HEK293 (cell line): ENCODE data around the gene SPINK4.

Source experiments
- EGR2 ChIP-seq: fragments of 450-650 bp; formaldehyde crosslinking; IDR thresholded peaks from 2 replicates; pipeline ENCODE4 v1.5.1; 2016; ENCODE audit warnings: low read depth, missing biosample characterization, missing genetic modification characterization
- GLIS1 ChIP-seq: fragments of 450-650 bp; formaldehyde crosslinking; IDR thresholded peaks from 2 replicates; pipeline ENCODE4 v1.5.1; 2016; ENCODE audit warnings: missing biosample characterization, missing genetic modification characterization
- KLF1 ChIP-seq: fragments of 450-650 bp; formaldehyde crosslinking; IDR thresholded peaks from 2 replicates; pipeline ENCODE4 v1.5.1; 2016; ENCODE audit warnings: missing biosample characterization, missing genetic modification characterization
- KLF8 ChIP-seq: fragments of 450-650 bp; formaldehyde crosslinking; IDR thresholded peaks from 2 replicates; pipeline ENCODE4 v1.5.1; 2016; ENCODE audit warnings: missing biosample characterization, missing genetic modification characterization
- MYNN ChIP-seq: fragments of 450-650 bp; formaldehyde crosslinking; IDR thresholded peaks from 2 replicates; pipeline ENCODE4 v1.5.1; 2016; ENCODE audit warnings: missing biosample characterization, missing genetic modification characterization, borderline replicate concordance
- OSR2 ChIP-seq: fragments of 450-650 bp; formaldehyde crosslinking; IDR thresholded peaks from 2 replicates; pipeline ENCODE4 v1.5.1; 2016; ENCODE audit warnings: missing biosample characterization, missing genetic modification characterization
- TCF7L2 ChIP-seq: IDR thresholded peaks from 2 replicates; pipeline ENCODE4 v1.6.1; 2011; ENCODE audit warnings: low read depth, mild to moderate bottlenecking, inconsistent platforms, low read length, moderate library complexity, borderline replicate concordance
- YY1 ChIP-seq: fragments of 450-650 bp; formaldehyde crosslinking; IDR thresholded peaks from 2 replicates; pipeline ENCODE4 v1.5.1; 2018; ENCODE audit warnings: missing biosample characterization, missing genetic modification characterization
- ZBTB20 ChIP-seq: fragments of 450-650 bp; formaldehyde crosslinking; IDR thresholded peaks from 2 replicates; pipeline ENCODE4 v1.5.1; 2016; ENCODE audit warnings: missing biosample characterization, missing genetic modification characterization
- ZBTB21 ChIP-seq: fragments of 450-650 bp; formaldehyde crosslinking; IDR thresholded peaks from 2 replicates; pipeline ENCODE4 v1.5.1; 2017; ENCODE audit warnings: missing biosample characterization, missing genetic modification characterization
- ZFP69B ChIP-seq: fragments of 450-650 bp; formaldehyde crosslinking; IDR thresholded peaks from 2 replicates; pipeline ENCODE4 v1.5.1; 2016; ENCODE audit warnings: missing biosample characterization, missing genetic modification characterization
- ZNF341 ChIP-seq: fragments of 450-650 bp; formaldehyde crosslinking; IDR thresholded peaks from 2 replicates; pipeline ENCODE4; 2016; ENCODE audit warnings: low read depth, missing biosample characterization, missing genetic modification characterization
- ZNF391 ChIP-seq: fragments of 450-650 bp; formaldehyde crosslinking; IDR thresholded peaks from 2 replicates; pipeline ENCODE4 v1.5.1; 2016; ENCODE audit warnings: low read depth, missing biosample characterization, missing genetic modification characterization, borderline replicate concordance
- ZNF433 ChIP-seq: fragments of 450-650 bp; formaldehyde crosslinking; IDR thresholded peaks from 2 replicates; pipeline ENCODE4 v1.5.1; 2016; ENCODE audit warnings: missing biosample characterization, missing genetic modification characterization, low read depth
- ZNF48 ChIP-seq: fragments of 450-650 bp; formaldehyde crosslinking; IDR thresholded peaks from 2 replicates; pipeline ENCODE4 v1.5.1; 2016; ENCODE audit warnings: missing biosample characterization, missing genetic modification characterization
- ZNF600 ChIP-seq: fragments of 450-650 bp; formaldehyde crosslinking; IDR thresholded peaks from 2 replicates; pipeline ENCODE4 v1.5.1; 2016; ENCODE audit warnings: missing biosample characterization, missing genetic modification characterization
- ZSCAN23 ChIP-seq: fragments of 450-650 bp; formaldehyde crosslinking; IDR thresholded peaks from 2 replicates; pipeline ENCODE4 v1.5.1; 2016; ENCODE audit warnings: missing biosample characterization, missing genetic modification characterization
- TF ChIP-seq, protein P1 (sequence below): fragments of 450-650 bp; formaldehyde crosslinking; IDR thresholded peaks from 2 replicates; pipeline ENCODE4 v1.5.1; 2017; ENCODE audit warnings: missing biosample characterization, missing genetic modification characterization
- TF ChIP-seq, protein P2 (sequence below): fragments of 450-650 bp; formaldehyde crosslinking; optimal IDR thresholded peaks from 2 replicates; pipeline ENCODE3; 2016; ENCODE audit warnings: missing biosample characterization, mild to moderate bottlenecking, missing genetic modification characterization
- TF ChIP-seq, protein P3 (sequence below): fragments of 450-650 bp; formaldehyde crosslinking; IDR thresholded peaks from 2 replicates; pipeline ENCODE4 v1.5.1; 2016; ENCODE audit warnings: missing biosample characterization, missing genetic modification characterization
- TF ChIP-seq, protein P4 (sequence below): IDR thresholded peaks from 2 replicates; pipeline ENCODE4 v1.6.1; 2011; ENCODE audit warnings: mild to moderate bottlenecking, low read depth, low read length, borderline replicate concordance
- TF ChIP-seq, protein P5 (sequence below): fragments of 450-650 bp; IDR thresholded peaks from 2 replicates; pipeline ENCODE4 v1.5.1; 2018; ENCODE audit warnings: missing biosample characterization, mild to moderate bottlenecking, missing genetic modification characterization
- TF ChIP-seq, protein P6 (sequence below): fragments of 450-650 bp; formaldehyde crosslinking; IDR thresholded peaks from 2 replicates; pipeline ENCODE4 v1.5.1; 2017; ENCODE audit warnings: missing biosample characterization, mild to moderate bottlenecking, missing genetic modification characterization, moderate library complexity
- TF ChIP-seq, protein P7 (sequence below): fragments of 450-650 bp; formaldehyde crosslinking; IDR thresholded peaks from 2 replicates; pipeline ENCODE4 v1.5.1; 2016; ENCODE audit warnings: missing biosample characterization, missing genetic modification characterization, borderline replicate concordance

SPINK4 gene

DNA sequence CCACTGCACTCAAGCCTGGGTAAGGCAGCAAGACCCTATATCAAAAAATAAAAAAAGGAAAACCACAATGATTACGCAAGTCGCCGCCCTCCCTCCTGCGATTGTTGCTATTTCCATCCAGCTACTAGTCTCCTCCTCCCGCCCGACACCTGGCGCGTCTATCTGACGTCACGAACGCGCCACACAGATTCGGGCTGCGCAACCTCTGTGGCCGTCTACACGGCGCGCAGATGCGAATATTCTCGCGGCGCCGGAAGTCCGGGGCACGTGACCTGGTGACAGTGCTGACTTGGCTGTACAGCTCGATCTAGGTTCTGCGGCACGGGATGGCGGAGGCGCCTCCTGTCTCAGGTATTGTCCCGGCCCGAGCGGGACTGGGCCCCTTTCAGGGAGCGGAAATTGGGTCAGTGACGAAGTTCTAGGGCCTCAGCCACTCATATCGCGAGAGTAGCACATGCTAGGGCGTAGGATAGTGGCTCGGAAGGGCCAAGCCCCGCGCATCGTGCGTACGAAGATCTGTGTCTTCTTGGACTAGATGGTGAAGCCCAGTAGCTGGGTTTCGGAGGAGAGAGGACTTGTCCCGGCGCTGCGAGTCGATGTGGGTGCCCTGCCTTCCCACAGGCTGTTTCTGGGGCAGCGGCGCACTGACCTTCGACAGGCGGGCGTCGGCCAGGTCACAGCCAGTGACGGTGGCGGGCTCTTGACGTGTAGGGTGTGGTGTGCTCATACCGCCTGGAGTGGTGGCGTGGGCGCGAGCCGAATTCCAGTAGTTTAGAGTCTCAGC, 50.5 kb downstream of the SPINK4 start, which contains the start of gene NFX1 (continued):
- TF ChIP-seq TCF7L2 = no peak
- peak; percentile 89 for TF ChIP-seq ZBTB21 (tag by site-specific recombination)
- TF ChIP-seq, protein P1, sequence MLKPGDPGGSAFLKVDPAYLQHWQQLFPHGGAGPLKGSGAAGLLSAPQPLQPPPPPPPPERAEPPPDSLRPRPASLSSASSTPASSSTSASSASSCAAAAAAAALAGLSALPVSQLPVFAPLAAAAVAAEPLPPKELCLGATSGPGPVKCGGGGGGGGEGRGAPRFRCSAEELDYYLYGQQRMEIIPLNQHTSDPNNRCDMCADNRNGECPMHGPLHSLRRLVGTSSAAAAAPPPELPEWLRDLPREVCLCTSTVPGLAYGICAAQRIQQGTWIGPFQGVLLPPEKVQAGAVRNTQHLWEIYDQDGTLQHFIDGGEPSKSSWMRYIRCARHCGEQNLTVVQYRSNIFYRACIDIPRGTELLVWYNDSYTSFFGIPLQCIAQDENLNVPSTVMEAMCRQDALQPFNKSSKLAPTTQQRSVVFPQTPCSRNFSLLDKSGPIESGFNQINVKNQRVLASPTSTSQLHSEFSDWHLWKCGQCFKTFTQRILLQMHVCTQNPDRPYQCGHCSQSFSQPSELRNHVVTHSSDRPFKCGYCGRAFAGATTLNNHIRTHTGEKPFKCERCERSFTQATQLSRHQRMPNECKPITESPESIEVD = no peak
- no peak for TF ChIP-seq ZNF433
- TF ChIP-seq ZNF600 (tag by site-specific recombination) = 0 out of 2 replicates have a peak, but pooled peaks have one; percentile 43
- TF ChIP-seq, protein P2, sequence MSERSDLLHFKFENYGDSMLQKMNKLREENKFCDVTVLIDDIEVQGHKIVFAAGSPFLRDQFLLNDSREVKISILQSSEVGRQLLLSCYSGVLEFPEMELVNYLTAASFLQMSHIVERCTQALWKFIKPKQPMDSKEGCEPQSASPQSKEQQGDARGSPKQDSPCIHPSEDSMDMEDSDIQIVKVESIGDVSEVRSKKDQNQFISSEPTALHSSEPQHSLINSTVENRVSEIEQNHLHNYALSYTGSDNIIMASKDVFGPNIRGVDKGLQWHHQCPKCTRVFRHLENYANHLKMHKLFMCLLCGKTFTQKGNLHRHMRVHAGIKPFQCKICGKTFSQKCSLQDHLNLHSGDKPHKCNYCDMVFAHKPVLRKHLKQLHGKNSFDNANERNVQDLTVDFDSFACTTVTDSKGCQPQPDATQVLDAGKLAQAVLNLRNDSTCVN = peak; percentile 58
- TF ChIP-seq, protein P3, sequence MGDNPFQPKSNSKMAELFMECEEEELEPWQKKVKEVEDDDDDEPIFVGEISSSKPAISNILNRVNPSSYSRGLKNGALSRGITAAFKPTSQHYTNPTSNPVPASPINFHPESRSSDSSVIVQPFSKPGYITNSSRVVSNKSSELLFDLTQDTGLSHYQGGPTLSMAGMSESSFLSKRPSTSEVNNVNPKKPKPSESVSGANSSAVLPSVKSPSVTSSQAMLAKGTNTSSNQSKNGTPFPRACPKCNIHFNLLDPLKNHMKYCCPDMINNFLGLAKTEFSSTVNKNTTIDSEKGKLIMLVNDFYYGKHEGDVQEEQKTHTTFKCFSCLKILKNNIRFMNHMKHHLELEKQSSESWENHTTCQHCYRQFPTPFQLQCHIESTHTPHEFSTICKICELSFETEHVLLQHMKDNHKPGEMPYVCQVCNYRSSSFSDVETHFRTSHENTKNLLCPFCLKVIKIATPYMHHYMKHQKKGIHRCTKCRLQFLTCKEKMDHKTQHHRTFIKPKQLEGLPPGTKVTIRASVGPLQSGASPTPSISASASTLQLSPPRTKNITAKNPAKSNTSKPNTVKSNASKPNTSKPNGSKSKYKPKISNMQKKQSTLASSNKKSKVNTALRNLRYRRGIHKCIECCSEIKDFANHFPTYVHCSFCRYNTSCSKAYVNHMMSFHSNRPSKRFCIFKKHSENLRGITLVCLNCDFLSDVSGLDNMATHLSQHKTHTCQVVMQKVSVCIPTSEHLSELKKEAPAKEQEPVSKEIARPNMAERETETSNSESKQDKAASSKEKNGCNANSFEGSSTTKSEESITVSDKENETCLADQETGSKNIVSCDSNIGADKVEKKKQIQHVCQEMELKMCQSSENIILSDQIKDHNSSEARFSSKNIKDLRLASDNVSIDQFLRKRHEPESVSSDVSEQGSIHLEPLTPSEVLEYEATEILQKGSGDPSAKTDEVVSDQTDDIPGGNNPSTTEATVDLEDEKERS (tag by site-specific recombination) = no peak
- TF ChIP-seq, protein P4, sequence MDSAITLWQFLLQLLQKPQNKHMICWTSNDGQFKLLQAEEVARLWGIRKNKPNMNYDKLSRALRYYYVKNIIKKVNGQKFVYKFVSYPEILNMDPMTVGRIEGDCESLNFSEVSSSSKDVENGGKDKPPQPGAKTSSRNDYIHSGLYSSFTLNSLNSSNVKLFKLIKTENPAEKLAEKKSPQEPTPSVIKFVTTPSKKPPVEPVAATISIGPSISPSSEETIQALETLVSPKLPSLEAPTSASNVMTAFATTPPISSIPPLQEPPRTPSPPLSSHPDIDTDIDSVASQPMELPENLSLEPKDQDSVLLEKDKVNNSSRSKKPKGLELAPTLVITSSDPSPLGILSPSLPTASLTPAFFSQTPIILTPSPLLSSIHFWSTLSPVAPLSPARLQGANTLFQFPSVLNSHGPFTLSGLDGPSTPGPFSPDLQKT = peak; percentile 85
- TF ChIP-seq OSR2 (tag by site-specific recombination) = peak; percentile 62
- TF ChIP-seq, protein P5, sequence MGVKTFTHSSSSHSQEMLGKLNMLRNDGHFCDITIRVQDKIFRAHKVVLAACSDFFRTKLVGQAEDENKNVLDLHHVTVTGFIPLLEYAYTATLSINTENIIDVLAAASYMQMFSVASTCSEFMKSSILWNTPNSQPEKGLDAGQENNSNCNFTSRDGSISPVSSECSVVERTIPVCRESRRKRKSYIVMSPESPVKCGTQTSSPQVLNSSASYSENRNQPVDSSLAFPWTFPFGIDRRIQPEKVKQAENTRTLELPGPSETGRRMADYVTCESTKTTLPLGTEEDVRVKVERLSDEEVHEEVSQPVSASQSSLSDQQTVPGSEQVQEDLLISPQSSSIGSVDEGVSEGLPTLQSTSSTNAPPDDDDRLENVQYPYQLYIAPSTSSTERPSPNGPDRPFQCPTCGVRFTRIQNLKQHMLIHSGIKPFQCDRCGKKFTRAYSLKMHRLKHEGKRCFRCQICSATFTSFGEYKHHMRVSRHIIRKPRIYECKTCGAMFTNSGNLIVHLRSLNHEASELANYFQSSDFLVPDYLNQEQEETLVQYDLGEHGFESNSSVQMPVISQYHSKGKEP = no peak
- peak; percentile 21; the same call in 1 of the 2 replicates for TF ChIP-seq ZNF391
- TF ChIP-seq, protein P6, sequence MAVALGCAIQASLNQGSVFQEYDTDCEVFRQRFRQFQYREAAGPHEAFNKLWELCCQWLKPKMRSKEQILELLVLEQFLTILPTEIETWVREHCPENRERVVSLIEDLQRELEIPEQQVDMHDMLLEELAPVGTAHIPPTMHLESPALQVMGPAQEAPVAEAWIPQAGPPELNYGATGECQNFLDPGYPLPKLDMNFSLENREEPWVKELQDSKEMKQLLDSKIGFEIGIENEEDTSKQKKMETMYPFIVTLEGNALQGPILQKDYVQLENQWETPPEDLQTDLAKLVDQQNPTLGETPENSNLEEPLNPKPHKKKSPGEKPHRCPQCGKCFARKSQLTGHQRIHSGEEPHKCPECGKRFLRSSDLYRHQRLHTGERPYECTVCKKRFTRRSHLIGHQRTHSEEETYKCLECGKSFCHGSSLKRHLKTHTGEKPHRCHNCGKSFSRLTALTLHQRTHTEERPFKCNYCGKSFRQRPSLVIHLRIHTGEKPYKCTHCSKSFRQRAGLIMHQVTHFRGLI (tag by site-specific recombination) = 0 out of 2 replicates have a peak, but pooled peaks have one; percentile 34
- TF ChIP-seq EGR2 (tag by site-specific recombination) = peak; percentile 61
- TF ChIP-seq ZNF48 (tag by site-specific recombination) = no peak
- peak; percentile 7; the same call in 1 of the 2 replicates for TF ChIP-seq ZBTB20 (tag by site-specific recombination)
- peak; percentile 67 for TF ChIP-seq ZNF341
- TF ChIP-seq, protein P7, sequence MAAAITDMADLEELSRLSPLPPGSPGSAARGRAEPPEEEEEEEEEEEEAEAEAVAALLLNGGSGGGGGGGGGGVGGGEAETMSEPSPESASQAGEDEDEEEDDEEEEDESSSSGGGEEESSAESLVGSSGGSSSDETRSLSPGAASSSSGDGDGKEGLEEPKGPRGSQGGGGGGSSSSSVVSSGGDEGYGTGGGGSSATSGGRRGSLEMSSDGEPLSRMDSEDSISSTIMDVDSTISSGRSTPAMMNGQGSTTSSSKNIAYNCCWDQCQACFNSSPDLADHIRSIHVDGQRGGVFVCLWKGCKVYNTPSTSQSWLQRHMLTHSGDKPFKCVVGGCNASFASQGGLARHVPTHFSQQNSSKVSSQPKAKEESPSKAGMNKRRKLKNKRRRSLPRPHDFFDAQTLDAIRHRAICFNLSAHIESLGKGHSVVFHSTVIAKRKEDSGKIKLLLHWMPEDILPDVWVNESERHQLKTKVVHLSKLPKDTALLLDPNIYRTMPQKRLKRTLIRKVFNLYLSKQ (tag by site-specific recombination) = no peak
- TF ChIP-seq MYNN (tag by site-specific recombination) = no peak
- TF ChIP-seq YY1 (tag by site-specific recombination) = 0 out of 2 replicates have a peak, but pooled peaks have one; percentile 66
- no peak; the same call in 1 of the 2 replicates for TF ChIP-seq GLIS1 (tag by site-specific recombination)
- peak; percentile 69 for TF ChIP-seq KLF8 (tag by site-specific recombination)
- TF ChIP-seq ZSCAN23 (tag by site-specific recombination) = no peak
- no peak for TF ChIP-seq ZFP69B (tag by site-specific recombination)
- TF ChIP-seq KLF1 (tag by site-specific recombination) = peak; percentile 72
